Rectal smooth muscle tissue (tissue), 1 donor: ENCODE measurements around the gene UBE2K.
"Not testable (repeated sequence)": the region's sequence is repeated elsewhere in the genome, so short reads cannot be mapped to it uniquely, and the experiment has no call there.

Experiments
- H3K27ac ChIP-seq: one replicate; pipeline ENCODE4 v1.7.0; 2013; ENCODE audit warnings: low read depth, low read length, inconsistent platforms
- H3K27me3 ChIP-seq: one replicate; pipeline ENCODE4 v1.7.0; 2013; ENCODE audit warnings: low read length; ENCODE audit not compliant: control insufficient read depth, insufficient read depth
- H3K36me3 ChIP-seq: one replicate; pipeline ENCODE4 v1.7.0; 2013; ENCODE audit warnings: low read length; ENCODE audit not compliant: control insufficient read depth, insufficient read depth
- H3K4me1 ChIP-seq: one replicate; pipeline ENCODE4 v1.7.0; 2013; ENCODE audit warnings: low read length; ENCODE audit not compliant: control insufficient read depth, insufficient read depth
- H3K4me3 ChIP-seq: one replicate; pipeline ENCODE4 v1.7.0; 2013; ENCODE audit warnings: low read length
- H3K9ac ChIP-seq: one replicate; pipeline ENCODE4 v1.7.0; 2013; ENCODE audit warnings: low read length

UBE2K gene

DNA sequence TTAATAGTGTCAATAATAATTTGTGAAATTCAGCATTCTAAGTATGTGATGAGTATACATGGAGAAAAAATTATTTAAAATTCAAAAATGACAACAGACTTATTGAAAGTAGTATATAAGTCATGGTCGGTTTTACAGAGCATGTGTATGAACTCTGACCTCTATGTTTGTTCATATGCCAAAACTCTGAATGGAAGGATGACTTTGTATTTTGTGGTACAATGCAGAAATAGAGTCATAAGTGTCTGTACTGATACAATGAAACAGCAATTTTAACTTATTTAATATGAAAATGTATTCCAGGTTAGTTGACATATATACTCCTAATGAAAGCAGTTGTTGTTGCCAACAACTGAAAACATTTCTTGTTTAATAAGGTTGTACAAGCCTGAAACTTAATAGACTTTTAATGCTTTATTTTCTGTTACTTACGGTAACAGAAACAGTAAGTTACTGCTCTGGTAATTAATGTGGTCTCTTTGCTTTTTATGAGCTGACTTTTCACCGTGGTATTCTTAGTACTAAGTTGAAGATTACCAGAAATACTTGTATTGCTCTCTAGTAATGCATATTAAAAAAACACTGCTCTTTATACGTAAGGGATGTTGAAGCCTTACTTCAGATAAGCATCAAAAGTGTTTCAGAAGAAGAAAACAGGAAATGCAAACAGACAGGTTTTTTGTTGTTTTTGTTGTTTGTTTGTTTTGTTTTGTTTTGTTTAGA lies 1.9 kb downstream of the UBE2K start:
- no peak overlapping the region for H3K27ac ChIP-seq
- H3K9ac ChIP-seq: no peak overlapping the region
- H3K4me3 ChIP-seq: peak overlapping the region; percentile 98
- no peaks in the 10 kb centered on the region for H3K36me3 ChIP-seq
- peaks cover 13% of the 10 kb centered on the region for H3K4me1 ChIP-seq
- no peaks in the 10 kb centered on the region for H3K27me3 ChIP-seq

DNA sequence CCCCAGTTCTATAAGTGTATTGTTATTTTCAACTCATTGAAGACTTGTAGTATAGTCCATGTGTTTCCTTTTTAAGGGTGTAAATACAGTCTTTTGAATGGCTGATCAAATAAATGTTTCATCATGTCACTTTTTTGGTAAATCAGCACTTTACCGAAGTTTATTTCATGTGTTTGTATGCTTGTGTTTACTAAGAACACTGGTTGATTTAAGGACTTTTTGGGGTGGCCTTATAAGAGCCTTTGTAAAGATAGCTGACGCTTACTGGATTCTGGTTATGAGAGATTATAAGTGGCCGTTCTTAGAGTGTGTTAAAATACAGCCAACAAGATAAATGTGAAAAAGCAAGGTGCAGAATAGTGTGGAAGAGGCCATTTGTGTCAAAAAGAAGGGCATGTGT lies 2.6 kb downstream of the UBE2K start:
- Histone ChIP-seq H3K27ac (no peak overlapping the region), H3K36me3 (no peaks in the 10 kb centered on the region), H3K4me3 (peak overlapping the region; percentile 8), H3K4me1 (peaks cover 13% of the 10 kb centered on the region), H3K9ac (no peak overlapping the region), H3K27me3 (no peaks in the 10 kb centered on the region)

DNA sequence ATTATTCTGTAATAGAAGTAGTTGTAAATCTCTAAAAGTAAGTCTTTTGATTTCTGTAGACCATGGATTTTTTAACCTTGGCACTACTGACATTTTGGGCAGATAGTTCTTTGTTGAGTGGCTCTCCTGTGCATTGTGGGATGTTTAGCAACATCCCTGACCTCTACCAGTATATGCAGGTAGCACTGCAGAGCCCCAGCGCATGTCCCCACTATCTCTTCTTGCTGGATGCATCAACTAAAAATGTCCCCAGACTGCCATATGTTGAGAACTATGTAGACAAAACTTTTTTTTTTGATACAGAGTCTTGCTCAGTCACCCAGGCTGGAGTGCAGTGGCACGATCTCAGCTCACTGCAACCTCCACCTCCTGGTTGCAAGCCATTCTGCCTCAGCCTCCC lies 4.8 kb downstream of the UBE2K start:
- no peaks in the 10 kb centered on the region for H3K27me3 ChIP-seq
- no peak overlapping the region for H3K9ac ChIP-seq
- H3K36me3 ChIP-seq: no peaks in the 10 kb centered on the region
- H3K4me3 ChIP-seq: no peak overlapping the region
- H3K4me1 ChIP-seq: peaks cover 13% of the 10 kb centered on the region
- no peak overlapping the region for H3K27ac ChIP-seq

GRCh38 chr4:39704789-39705188 lies 6.9 kb downstream of the UBE2K start:
- H3K4me1 ChIP-seq: peaks cover 10% of the 10 kb centered on the region
- not testable (repeated sequence) for H3K27ac ChIP-seq, H3K4me3 ChIP-seq, H3K9ac ChIP-seq, H3K27me3 ChIP-seq, H3K36me3 ChIP-seq

DNA sequence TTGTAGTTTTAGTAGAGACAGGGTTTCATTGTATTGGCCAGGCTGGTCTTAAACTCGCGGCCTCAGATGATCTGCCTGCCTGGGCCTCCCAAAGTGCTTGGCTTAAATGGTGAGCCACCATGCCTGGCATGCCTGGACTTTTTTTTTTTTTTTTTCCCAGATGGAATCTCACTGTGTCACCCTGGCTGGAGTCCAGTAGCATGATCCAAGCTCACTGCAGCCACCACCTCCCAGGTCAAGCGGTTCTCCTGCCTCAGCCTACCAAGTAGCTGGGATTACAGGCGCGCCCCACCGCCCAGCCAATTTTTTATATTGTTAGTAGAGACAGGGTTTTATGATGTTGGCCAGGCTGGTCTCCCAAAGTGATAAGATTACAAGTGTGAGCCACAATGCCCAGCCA lies 8.4 kb downstream of the UBE2K start:
- H3K4me3 ChIP-seq: no peak overlapping the region
- H3K4me1 ChIP-seq: no peaks in the 10 kb centered on the region
- no peak overlapping the region for H3K27ac ChIP-seq

GRCh38 chr4:39706741-39707511 lies 9.0 kb downstream of the UBE2K start:
- H3K27ac ChIP-seq: no peak overlapping the region
- H3K9ac ChIP-seq: no peak overlapping the region
- H3K4me1 ChIP-seq: no peaks in the 10 kb centered on the region

More for the DNA sequence above, 8.4 kb downstream of the UBE2K start:
- Histone ChIP-seq H3K9ac (no peak overlapping the region), H3K27me3 (no peaks in the 10 kb centered on the region), H3K36me3 (no peaks in the 10 kb centered on the region)

GRCh38 chr4:39710098-39710896 lies 12.4 kb downstream of the UBE2K start:
- H3K27me3 ChIP-seq: no peaks in the 10 kb centered on the region
- no peaks in the 10 kb centered on the region for H3K36me3 ChIP-seq
- no peak overlapping the region for H3K27ac ChIP-seq
- H3K9ac ChIP-seq: no peak overlapping the region
- no peak overlapping the region for H3K4me3 ChIP-seq
- H3K4me1 ChIP-seq: no peaks in the 10 kb centered on the region

More at GRCh38 chr4:39706741-39707511, 9.0 kb downstream of the UBE2K start:
- no peaks in the 10 kb centered on the region for H3K27me3 ChIP-seq
- H3K4me3 ChIP-seq: no peak overlapping the region
- H3K36me3 ChIP-seq: no peaks in the 10 kb centered on the region

- no peaks in the 10 kb centered on the region for H3K27me3 ChIP-seq
- no peak overlapping the region for H3K9ac ChIP-seq
- H3K27ac ChIP-seq: no peak overlapping the region
- H3K36me3 ChIP-seq: no peaks in the 10 kb centered on the region
- no peak overlapping the region for H3K4me3 ChIP-seq
- H3K4me1 ChIP-seq: no peaks in the 10 kb centered on the region
Observed at GRCh38 chr4:39712819-39713607, 15.1 kb downstream of the UBE2K start.

GRCh38 chr4:39713691-39714090 lies 15.8 kb downstream of the UBE2K start:
- Histone ChIP-seq H3K27ac (no peak overlapping the region), H3K4me3 (no peak overlapping the region), H3K36me3 (no peaks in the 10 kb centered on the region), H3K27me3 (no peaks in the 10 kb centered on the region), H3K4me1 (no peaks in the 10 kb centered on the region), H3K9ac (no peak overlapping the region)

DNA sequence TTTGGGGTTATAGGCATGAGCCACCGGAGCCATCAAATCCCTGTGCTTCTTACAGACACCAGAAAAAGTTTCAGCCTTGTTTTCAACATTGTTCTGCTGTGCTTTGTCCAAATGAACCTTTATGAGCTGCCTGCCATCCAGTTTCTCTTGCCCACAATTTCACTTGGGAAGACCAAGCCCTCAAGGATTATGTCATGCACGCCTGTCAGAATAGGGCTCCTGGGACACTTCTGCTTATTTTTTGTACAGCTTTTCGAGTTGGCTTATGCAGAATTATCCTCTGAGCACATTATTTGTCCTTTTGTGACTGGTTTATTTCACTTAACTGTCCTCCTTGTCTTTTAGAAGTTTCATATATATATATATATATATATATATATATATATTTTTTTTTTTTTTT lies 16.2 kb downstream of the UBE2K start:
- H3K27me3 ChIP-seq: no peaks in the 10 kb centered on the region
- no peaks in the 10 kb centered on the region for H3K4me1 ChIP-seq
- H3K36me3 ChIP-seq: no peaks in the 10 kb centered on the region
- H3K4me3 ChIP-seq: no peak overlapping the region
- H3K27ac ChIP-seq: no peak overlapping the region
- no peak overlapping the region for H3K9ac ChIP-seq

GRCh38 chr4:39715788-39716187 lies 17.9 kb downstream of the UBE2K start:
- Histone ChIP-seq H3K36me3 (no peaks in the 10 kb centered on the region), H3K9ac (no peak overlapping the region), H3K4me3 (no peak overlapping the region), H3K27ac (no peak overlapping the region), H3K27me3 (no peaks in the 10 kb centered on the region), H3K4me1 (peaks cover 2% of the 10 kb centered on the region)

- no peak overlapping the region for H3K9ac ChIP-seq
- H3K4me3 ChIP-seq: no peak overlapping the region
- H3K27me3 ChIP-seq: no peaks in the 10 kb centered on the region
- no peaks in the 10 kb centered on the region for H3K36me3 ChIP-seq
- H3K4me1 ChIP-seq: peaks cover 2% of the 10 kb centered on the region
- no peak overlapping the region for H3K27ac ChIP-seq
Observed at GRCh38 chr4:39716356-39716755, 18.4 kb downstream of the UBE2K start.
